ENCODE measurements around the gene TNIP1.

Gene TNIP1

DNA sequence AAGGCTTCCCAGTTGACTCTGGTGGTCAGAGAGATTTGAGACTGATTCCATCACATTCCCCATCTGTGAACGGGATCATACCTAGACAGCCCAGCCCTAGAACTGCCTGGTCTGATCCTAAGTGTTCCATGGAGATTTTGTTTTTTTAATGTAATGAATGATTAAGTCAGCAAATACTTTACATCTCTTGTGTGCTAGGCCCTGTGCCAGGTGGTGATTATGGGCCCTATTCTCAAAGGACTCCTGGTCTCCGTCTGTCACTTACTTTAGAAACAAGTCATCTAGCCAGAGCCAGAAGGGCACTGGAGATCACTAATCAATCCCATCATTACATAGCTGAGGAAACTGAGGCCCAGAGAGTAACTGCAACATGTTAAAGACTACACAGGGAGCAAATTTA is 61.5 kb downstream of the TNIP1 start:
- Histone ChIP-seq H2BK12ac (ENCODE audit: low read length) (no peak overlapping the region), H3K4me1 (ENCODE audit: control insufficient read depth in 1 of 2, insufficient read depth in 2 of 2, low read length in 2 of 2) (peaks cover 3 to 5% of the 10 kb centered on the region in 2 experiments), H3K79me1 (ENCODE audit: low read length) (peaks cover 2% of the 10 kb centered on the region), H3K14ac (ENCODE audit: low read length) (no peak overlapping the region), H2AFZ (ENCODE audit: insufficient read depth, low read length, poor library complexity) (no peak overlapping the region), H3K4me2 (ENCODE audit: low read length) (no peak overlapping the region), H2BK120ac (ENCODE audit: insufficient read depth, low read length, poor library complexity) (no peak overlapping the region), H3K9me3 (ENCODE audit: insufficient read depth, low read depth, low read length) (no peaks in the 10 kb centered on the region), H3K18ac (ENCODE audit: low read length) (no peak overlapping the region), H3K27ac (ENCODE audit: low read depth, low read length) (no peak overlapping the region), H3K4ac (ENCODE audit: low read depth, low read length) (no peak overlapping the region), H3K9ac (ENCODE audit: low read length) (no peak overlapping the region), H3K36me3 (ENCODE audit: control insufficient read depth in 1 of 2, insufficient read depth in 2 of 2, low read length in 2 of 2) (no peaks in the 10 kb centered on the region), H4K91ac (ENCODE audit: low read depth, low read length) (no peak overlapping the region), H2AK5ac (ENCODE audit: low read length) (no peak overlapping the region), H3K4me3 (ENCODE audit: low read depth, low read length) (no peak overlapping the region), H3K79me2 (ENCODE audit: control insufficient read depth, insufficient read depth, low read length, poor library complexity) (no peaks in the 10 kb centered on the region), H3K27me3 (ENCODE audit: insufficient read depth, low read length) (no peaks in the 10 kb centered on the region), H3K23ac (ENCODE audit: low read length) (no peak overlapping the region), H4K12ac (ENCODE audit: low read depth, low read length) (no peak overlapping the region), H2BK5ac (ENCODE audit: low read depth, low read length, poor library complexity) (no peak overlapping the region), H4K8ac (ENCODE audit: low read depth, low read length) (no peak overlapping the region)
- no CpG with 5 or more reads among the region's 2 CpGs for WGBS (ENCODE audit: extremely low coverage, insufficient coverage, insufficient read length)
- DNase-seq, result no peak

DNA sequence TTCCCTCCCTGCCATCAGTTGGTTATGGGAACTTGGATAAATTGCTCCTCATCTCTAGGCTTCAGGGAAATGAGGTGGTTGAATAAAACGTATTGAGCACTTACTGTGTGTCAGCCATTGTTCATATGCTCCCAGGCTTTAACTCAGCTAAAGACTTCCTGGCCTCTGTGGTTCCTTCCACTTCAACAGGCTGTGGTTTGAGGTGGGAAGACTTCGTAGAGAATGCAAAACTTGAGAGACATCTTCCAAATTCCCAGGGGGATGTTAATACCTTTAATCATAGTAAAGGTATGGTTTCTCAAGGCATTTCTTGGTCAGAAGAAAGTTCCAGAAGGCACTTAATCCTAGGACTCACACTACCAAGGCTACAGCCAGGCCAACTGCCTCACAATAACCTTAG is 62.0 kb downstream of the TNIP1 start:
- no peaks in the 10 kb centered on the region for H3K27me3 ChIP-seq (ENCODE audit: insufficient read depth, low read length)
- no peak overlapping the region for H4K8ac ChIP-seq (ENCODE audit: low read depth, low read length)
- WGBS (ENCODE audit: extremely low coverage, insufficient coverage, insufficient read length), result no CpG with 5 or more reads among the region's 2 CpGs
- H3K18ac ChIP-seq (ENCODE audit: low read length), result no peak overlapping the region
- no peak overlapping the region for H2AFZ ChIP-seq (ENCODE audit: insufficient read depth, low read length, poor library complexity)
- no peaks in the 10 kb centered on the region for H3K79me2 ChIP-seq (ENCODE audit: control insufficient read depth, insufficient read depth, low read length, poor library complexity)
- H3K27ac ChIP-seq (ENCODE audit: low read depth, low read length), result no peak overlapping the region
- H3K9ac ChIP-seq (ENCODE audit: low read length), result no peak overlapping the region
- no peaks in the 10 kb centered on the region for H3K36me3 ChIP-seq (ENCODE audit: control insufficient read depth in 1 of 2, insufficient read depth in 2 of 2, low read length in 2 of 2)
- no peak overlapping the region for H2BK5ac ChIP-seq (ENCODE audit: low read depth, low read length, poor library complexity)
- no peak overlapping the region for H2AK5ac ChIP-seq (ENCODE audit: low read length)
- no peak overlapping the region for H3K4me2 ChIP-seq (ENCODE audit: low read length)
- no peak overlapping the region for H3K23ac ChIP-seq (ENCODE audit: low read length)
- no peak overlapping the region for H2BK120ac ChIP-seq (ENCODE audit: insufficient read depth, low read length, poor library complexity)
- H3K79me1 ChIP-seq (ENCODE audit: low read length), result peaks cover 2% of the 10 kb centered on the region
- no peak overlapping the region for H4K12ac ChIP-seq (ENCODE audit: low read depth, low read length)
- H3K9me3 ChIP-seq (ENCODE audit: insufficient read depth, low read depth, low read length), result no peaks in the 10 kb centered on the region
- H3K14ac ChIP-seq (ENCODE audit: low read length), result no peak overlapping the region
- H3K4me1 ChIP-seq (ENCODE audit: control insufficient read depth in 1 of 2, insufficient read depth in 2 of 2, low read length in 2 of 2), result peaks cover 3 to 5% of the 10 kb centered on the region in 2 experiments
- no peak overlapping the region for H4K91ac ChIP-seq (ENCODE audit: low read depth, low read length)
- H3K4ac ChIP-seq (ENCODE audit: low read depth, low read length), result no peak overlapping the region
- H2BK12ac ChIP-seq (ENCODE audit: low read length), result no peak overlapping the region
- DNase-seq, result no peak
- H3K4me3 ChIP-seq (ENCODE audit: low read depth, low read length), result no peak overlapping the region

DNA sequence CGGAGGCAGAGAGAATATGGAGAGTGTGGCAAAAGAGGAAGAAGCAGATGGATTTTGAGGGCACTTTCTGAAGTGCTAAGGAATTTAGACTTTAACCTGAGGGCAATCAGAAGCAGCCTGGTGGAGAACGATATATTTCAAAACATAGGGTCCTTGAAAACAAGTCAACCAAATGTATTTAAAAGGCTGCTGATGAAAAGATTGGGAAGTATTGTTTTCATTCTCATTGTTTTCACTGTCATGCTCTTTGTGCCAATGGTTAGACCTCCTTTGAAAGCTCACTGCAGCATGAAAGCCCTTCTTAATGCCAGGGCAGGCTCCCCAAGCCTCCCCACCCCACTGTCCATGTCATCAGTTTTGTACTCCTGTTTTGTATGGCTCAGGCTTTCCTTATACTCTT is 62.9 kb downstream of the TNIP1 start:
- H2BK12ac ChIP-seq (ENCODE audit: low read length), result no peak overlapping the region
- no peak overlapping the region for H3K14ac ChIP-seq (ENCODE audit: low read length)
- H4K91ac ChIP-seq (ENCODE audit: low read depth, low read length), result no peak overlapping the region
- H3K4me2 ChIP-seq (ENCODE audit: low read length), result no peak overlapping the region
- H3K9ac ChIP-seq (ENCODE audit: low read length), result no peak overlapping the region
- H3K27me3 ChIP-seq (ENCODE audit: insufficient read depth, low read length), result no peaks in the 10 kb centered on the region
- H3K23ac ChIP-seq (ENCODE audit: low read length), result no peak overlapping the region
- DNase-seq, result no peak
- H2BK120ac ChIP-seq (ENCODE audit: insufficient read depth, low read length, poor library complexity), result no peak overlapping the region
- no peak overlapping the region for H3K18ac ChIP-seq (ENCODE audit: low read length)
- peaks cover 2% of the 10 kb centered on the region for H3K79me1 ChIP-seq (ENCODE audit: low read length)
- H3K36me3 ChIP-seq (ENCODE audit: control insufficient read depth in 1 of 2, insufficient read depth in 2 of 2, low read length in 2 of 2), result no peaks in the 10 kb centered on the region
- no peak overlapping the region for H4K8ac ChIP-seq (ENCODE audit: low read depth, low read length)
- H3K4me1 ChIP-seq (ENCODE audit: control insufficient read depth in 1 of 2, insufficient read depth in 2 of 2, low read length in 2 of 2), result peaks cover 3 to 5% of the 10 kb centered on the region in 2 experiments
- no peaks in the 10 kb centered on the region for H3K79me2 ChIP-seq (ENCODE audit: control insufficient read depth, insufficient read depth, low read length, poor library complexity)
- no peak overlapping the region for H3K4ac ChIP-seq (ENCODE audit: low read depth, low read length)
- H2BK5ac ChIP-seq (ENCODE audit: low read depth, low read length, poor library complexity), result no peak overlapping the region
- no peak overlapping the region for H2AK5ac ChIP-seq (ENCODE audit: low read length)
- no peak overlapping the region for H3K4me3 ChIP-seq (ENCODE audit: low read depth, low read length)
- H2AFZ ChIP-seq (ENCODE audit: insufficient read depth, low read length, poor library complexity), result no peak overlapping the region
- H4K12ac ChIP-seq (ENCODE audit: low read depth, low read length), result no peak overlapping the region
- WGBS (ENCODE audit: extremely low coverage, insufficient coverage, insufficient read length), result no CpG with 5 or more reads among the region's 2 CpGs
- no peaks in the 10 kb centered on the region for H3K9me3 ChIP-seq (ENCODE audit: insufficient read depth, low read depth, low read length)
- no peak overlapping the region for H3K27ac ChIP-seq (ENCODE audit: low read depth, low read length)

DNA sequence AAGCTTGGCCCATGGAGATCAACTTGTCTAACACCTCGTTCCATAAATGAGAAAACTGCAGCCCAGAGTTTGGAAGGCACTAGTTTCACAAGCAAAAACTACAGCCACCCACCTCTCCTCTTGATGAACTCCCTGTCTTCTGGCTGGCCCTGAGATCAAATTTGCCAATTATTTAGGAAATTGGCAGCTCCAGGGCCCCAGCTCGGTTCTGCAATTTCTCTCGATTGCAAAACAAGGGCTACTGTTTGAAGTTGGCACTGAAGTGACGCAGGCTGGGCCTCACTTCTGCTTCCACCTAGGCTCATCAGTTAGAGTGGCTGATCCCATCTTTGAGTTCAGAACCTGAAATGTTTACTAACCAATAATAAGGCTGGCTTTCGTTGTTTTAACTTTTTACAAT is 64.1 kb downstream of the TNIP1 start:
- Histone ChIP-seq H3K27me3 (ENCODE audit: insufficient read depth, low read length) (no peaks in the 10 kb centered on the region), H3K9me3 (ENCODE audit: insufficient read depth, low read depth, low read length) (no peaks in the 10 kb centered on the region), H2AK5ac (ENCODE audit: low read length) (no peak overlapping the region), H4K91ac (ENCODE audit: low read depth, low read length) (no peak overlapping the region), H3K4ac (ENCODE audit: low read depth, low read length) (no peak overlapping the region), H3K9ac (ENCODE audit: low read length) (no peak overlapping the region), H3K27ac (ENCODE audit: low read depth, low read length) (no peak overlapping the region), H3K79me2 (ENCODE audit: control insufficient read depth, insufficient read depth, low read length, poor library complexity) (no peaks in the 10 kb centered on the region), H4K8ac (ENCODE audit: low read depth, low read length) (no peak overlapping the region), H2BK5ac (ENCODE audit: low read depth, low read length, poor library complexity) (no peak overlapping the region), H4K12ac (ENCODE audit: low read depth, low read length) (no peak overlapping the region), H3K4me3 (ENCODE audit: low read depth, low read length) (no peak overlapping the region), H3K79me1 (ENCODE audit: low read length) (peaks cover 2% of the 10 kb centered on the region), H3K23ac (ENCODE audit: low read length) (no peak overlapping the region), H2BK120ac (ENCODE audit: insufficient read depth, low read length, poor library complexity) (no peak overlapping the region), H3K4me2 (ENCODE audit: low read length) (no peak overlapping the region), H3K4me1 (ENCODE audit: control insufficient read depth in 1 of 2, insufficient read depth in 2 of 2, low read length in 2 of 2) (peaks cover 3 to 5% of the 10 kb centered on the region in 2 experiments), H3K18ac (ENCODE audit: low read length) (no peak overlapping the region), H3K36me3 (ENCODE audit: control insufficient read depth in 1 of 2, insufficient read depth in 2 of 2, low read length in 2 of 2) (no peaks in the 10 kb centered on the region), H3K14ac (ENCODE audit: low read length) (no peak overlapping the region), H2AFZ (ENCODE audit: insufficient read depth, low read length, poor library complexity) (no peak overlapping the region), H2BK12ac (ENCODE audit: low read length) (no peak overlapping the region)
- WGBS (ENCODE audit: extremely low coverage, insufficient coverage, insufficient read length), result no CpG with 5 or more reads among the region's 5 CpGs
- peak in 1 of 2 donors; percentile 37 for DNase-seq

Measured in trophoblast cell (in vitro differentiated cells and primary cell).